Measurements from ENCODE around the gene NFAM1.

NFAM1 gene

GRCh38 chr22:42360348-42360747 is 71.9 kb downstream of the NFAM1 start:
- Histone ChIP-seq H3K9me3 (ENCODE audit: control insufficient read depth, insufficient read depth, low read length) (no peaks in the 10 kb centered on the region), H3K9me2 (replicated peaks; ENCODE audit: control insufficient read depth, low read length) (no peaks in the 10 kb centered on the region), H3F3A (ENCODE audit: control insufficient read depth, insufficient read depth) (no peaks in the 10 kb centered on the region), H4K20me1 (ENCODE audit: control insufficient read depth, insufficient read depth, low read depth, low read length) (0 out of 2 replicates have a peak, but pooled peaks cover 6% of the 10 kb centered on the region), H3K4me1 (ENCODE audit: control insufficient read depth, low read length) (peaks cover 24% of the 10 kb centered on the region), H3K27ac (ENCODE audit: low read depth, low read length) (no peak overlapping the region), H3K36me3 (ENCODE audit: control insufficient read depth, low read length) (no peaks in the 10 kb centered on the region), H3K27me3 (ENCODE audit: control insufficient read depth, low read length) (peaks cover 65% of the 10 kb centered on the region), H3K79me2 (ENCODE audit: control insufficient read depth, low read length) (no peaks in the 10 kb centered on the region), H3K4me2 (ENCODE audit: low read length) (no peak overlapping the region), H3K4me3 (ENCODE audit: low read length) (no peak overlapping the region)
- no peak for TF ChIP-seq EZH2phosphoT487 (IDR thresholded peaks at IDR 0.05; ENCODE audit: borderline replicate concordance, low read length)
- no peak for TF ChIP-seq CTCF (IDR thresholded peaks at IDR 0.05; ENCODE audit: low read depth, low read length, poor library complexity, severe bottlenecking)

GRCh38 chr22:42358643-42359558 is 73.3 kb downstream of the NFAM1 start:
- Histone ChIP-seq H3K27me3 (ENCODE audit: control insufficient read depth, low read length) (peaks cover 53% of the 10 kb centered on the region), H3K9me3 (ENCODE audit: control insufficient read depth, insufficient read depth, low read length) (no peaks in the 10 kb centered on the region), H3F3A (ENCODE audit: control insufficient read depth, insufficient read depth) (no peaks in the 10 kb centered on the region), H3K9me2 (replicated peaks; ENCODE audit: control insufficient read depth, low read length) (no peaks in the 10 kb centered on the region), H3K4me1 (ENCODE audit: control insufficient read depth, low read length) (peaks cover 26% of the 10 kb centered on the region), H3K79me2 (ENCODE audit: control insufficient read depth, low read length) (no peaks in the 10 kb centered on the region), H3K4me2 (ENCODE audit: low read length) (no peak overlapping the region), H4K20me1 (ENCODE audit: control insufficient read depth, insufficient read depth, low read depth, low read length) (0 out of 2 replicates have a peak, but pooled peaks cover 6% of the 10 kb centered on the region), H3K4me3 (ENCODE audit: low read length) (no peak overlapping the region), H3K36me3 (ENCODE audit: control insufficient read depth, low read length) (no peaks in the 10 kb centered on the region), H3K27ac (ENCODE audit: low read depth, low read length) (no peak overlapping the region)
- TF ChIP-seq EZH2phosphoT487 (IDR thresholded peaks at IDR 0.05; ENCODE audit: borderline replicate concordance, low read length) (no peak), CTCF (IDR thresholded peaks at IDR 0.05; ENCODE audit: low read depth, low read length, poor library complexity, severe bottlenecking) (no peak)

GRCh38 chr22:42357634-42358296 is 74.4 kb downstream of the NFAM1 start:
- H3K9me2 ChIP-seq (replicated peaks; ENCODE audit: control insufficient read depth, low read length): no peaks in the 10 kb centered on the region
- H4K20me1 ChIP-seq (ENCODE audit: control insufficient read depth, insufficient read depth, low read depth, low read length): 0 out of 2 replicates have a peak, but pooled peaks cover 6% of the 10 kb centered on the region
- H3K9me3 ChIP-seq (ENCODE audit: control insufficient read depth, insufficient read depth, low read length): no peaks in the 10 kb centered on the region
- no peak overlapping the region for H3K27ac ChIP-seq (ENCODE audit: low read depth, low read length)
- no peak overlapping the region for H3K4me2 ChIP-seq (ENCODE audit: low read length)
- H3K4me1 ChIP-seq (ENCODE audit: control insufficient read depth, low read length): peaks cover 26% of the 10 kb centered on the region
- no peaks in the 10 kb centered on the region for H3F3A ChIP-seq (ENCODE audit: control insufficient read depth, insufficient read depth)
- TF ChIP-seq EZH2phosphoT487 (IDR thresholded peaks at IDR 0.05; ENCODE audit: borderline replicate concordance, low read length) (no peak), CTCF (IDR thresholded peaks at IDR 0.05; ENCODE audit: low read depth, low read length, poor library complexity, severe bottlenecking) (no peak)
- peaks cover 44% of the 10 kb centered on the region for H3K27me3 ChIP-seq (ENCODE audit: control insufficient read depth, low read length)
- H3K79me2 ChIP-seq (ENCODE audit: control insufficient read depth, low read length): no peaks in the 10 kb centered on the region
- H3K4me3 ChIP-seq (ENCODE audit: low read length): no peak overlapping the region
- H3K36me3 ChIP-seq (ENCODE audit: control insufficient read depth, low read length): no peaks in the 10 kb centered on the region

All from DOHH2 (cell line).